Endodermal cell (in vitro differentiated cells): ENCODE measurements around the gene NFIX. TPM values are rescaled to one million over a fixed set of nuclear protein-coding genes. Genes with fewer than 3 reads are reported as not detected.

Experiments
- DNase-seq: peaks from one replicate; pipeline ENCODE4 v3.0.0-alpha.2; 2017
- H3K27ac ChIP-seq: 2 replicates; pipeline ENCODE4 v1.5.1; 2013; ENCODE audit warnings: mild to moderate bottlenecking, low read depth, low read length, moderate library complexity
- H3K27me3 ChIP-seq: 2 replicates; pipeline ENCODE4 v1.6.1; 2013; ENCODE audit warnings: mild to moderate bottlenecking, low read length, moderate library complexity; ENCODE audit not compliant: insufficient read depth, control insufficient read depth, poor library complexity, severe bottlenecking
- H3K36me3 ChIP-seq: 2 replicates; pipeline ENCODE4 v1.7.0; 2013; ENCODE audit warnings: mild to moderate bottlenecking, low read length, moderate library complexity; ENCODE audit not compliant: control insufficient read depth, insufficient read depth
- H3K4me1 ChIP-seq: one replicate; pipeline ENCODE4 v1.7.0; 2013; ENCODE audit warnings: low read length; ENCODE audit not compliant: control insufficient read depth, insufficient read depth
- H3K4me3 ChIP-seq: 2 replicates; pipeline ENCODE4 v1.5.1; 2013; ENCODE audit warnings: mild to moderate bottlenecking, low read length, moderate library complexity
- H3K9ac ChIP-seq: 2 replicates; pipeline ENCODE4 v1.6.1; 2013; ENCODE audit warnings: mild to moderate bottlenecking, low read length, moderate library complexity; ENCODE audit not compliant: poor library complexity, severe bottlenecking; ENCODE audit errors: extremely low read depth
- H3K9me3 ChIP-seq: 2 replicates; pipeline ENCODE4 v1.6.1; 2013; ENCODE audit warnings: mild to moderate bottlenecking, low read length, moderate library complexity; ENCODE audit not compliant: control insufficient read depth
- H3K27ac Mint-ChIP-seq: 2 replicates; pipeline ENCODE4 v1.8.0; 2020; ENCODE audit warnings: mixed read lengths
- H3K27me3 Mint-ChIP-seq: 2 replicates; pipeline ENCODE4 v1.8.0; 2021; ENCODE audit warnings: mild to moderate bottlenecking, mixed read lengths; ENCODE audit not compliant: insufficient read depth
- H3K36me3 Mint-ChIP-seq: 2 replicates; pipeline ENCODE4 v1.8.0; 2020; ENCODE audit warnings: low read depth, mixed read lengths
- H3K4me1 Mint-ChIP-seq: 2 replicates; pipeline ENCODE4 v1.8.0; 2020; ENCODE audit warnings: mixed read lengths
- H3K4me3 Mint-ChIP-seq: 2 replicates; pipeline ENCODE4 v1.8.0; 2020; ENCODE audit warnings: mild to moderate bottlenecking, moderate library complexity, mixed read lengths
- H3K9me3 Mint-ChIP-seq: 2 replicates; pipeline ENCODE4 v1.8.0; 2020; ENCODE audit warnings: mild to moderate bottlenecking, mixed read lengths
- CTCF ChIP-seq: fragments of 200-600 bp; sonication (generic); conservative IDR thresholded peaks from 2 replicates; pipeline ENCODE4 v1.5.0; 2021; ENCODE audit warnings: antibody characterized with exemption, mild to moderate bottlenecking
- WGBS, 2 experiments: methylation state at CpG; one replicate each; pipeline versions ENCODE4 v1.1.5 to v1.1.7; 2013; ENCODE audit warnings: missing lambda C conversion rate in 2 of 2, mixed read lengths in 1 of 2; ENCODE audit not compliant: insufficient coverage in 1 of 2, insufficient read length in 1 of 2; 5-methylcytosine and 5-hydroxymethylcytosine counted together
- total RNA-seq, 2 donors: library from RNA; stranded (reverse); fragmentation: NEBNext Ultra II Directional in 1 of 2; extraction: Animal tissue kit (Norgen Biotek cat#: 25700) in 1 of 2; gene quantifications; 2 replicates in 1 of 2; 3 replicates in 1 of 2; pipeline ENCODE4 v1.2.1, GENCODE V29; 2021

NFIX gene
- total RNA-seq, 2 donors from 2014 or later, result 0.22 to 0.40 TPM

- peak; percentile 74 for DNase-seq
- Mint-ChIP-seq H3K27me3 (peaks cover 100% of the 10 kb centered on the region), H3K9me3 (peaks cover 6% of the 10 kb centered on the region), H3K4me3 (peak overlapping the region; percentile 22), H3K36me3 (no peaks in the 10 kb centered on the region), H3K4me1 (peaks cover 31% of the 10 kb centered on the region), H3K27ac (no peak overlapping the region)
- no peak overlapping the region for H3K4me3 ChIP-seq
- H3K27me3 ChIP-seq, result peaks cover 100% of the 10 kb centered on the region
- 1 to 2% methylated on average over 23 to 51 of the region's 52 CpGs for WGBS, 2 experiments
- TF ChIP-seq CTCF, result no peak
- H3K36me3 ChIP-seq, result no peaks in the 10 kb centered on the region
- H3K9ac ChIP-seq, result no peak overlapping the region
- H3K27ac ChIP-seq, result no peak overlapping the region
- H3K9me3 ChIP-seq, result no peaks in the 10 kb centered on the region
- peaks cover 8% of the 10 kb centered on the region for H3K4me1 ChIP-seq
Observed at GRCh38 chr19:13012690-13013608, 17.7 kb downstream of the NFIX start.

GRCh38 chr19:13013649-13014048 is 18.4 kb downstream of the NFIX start:
- Mint-ChIP-seq H3K9me3 (peaks cover 6% of the 10 kb centered on the region), H3K27me3 (peaks cover 100% of the 10 kb centered on the region), H3K4me1 (peaks cover 36% of the 10 kb centered on the region), H3K4me3 (no peak overlapping the region), H3K27ac (no peak overlapping the region), H3K36me3 (no peaks in the 10 kb centered on the region)
- TF ChIP-seq CTCF, result no peak
- H3K4me3 ChIP-seq, result peak overlapping the region; percentile 38
- H3K4me1 ChIP-seq, result peaks cover 11% of the 10 kb centered on the region
- peaks cover 100% of the 10 kb centered on the region for H3K27me3 ChIP-seq
- no peak for DNase-seq
- H3K36me3 ChIP-seq, result no peaks in the 10 kb centered on the region
- H3K27ac ChIP-seq, result no peak overlapping the region
- no peaks in the 10 kb centered on the region for H3K9me3 ChIP-seq
- whole genome bisulfite sequencing, 2 experiments, result 0 to 2% methylated on average over 3 to 20 of the region's 20 CpGs
- no peak overlapping the region for H3K9ac ChIP-seq

GRCh38 chr19:13014101-13014920 is 19.0 kb downstream of the NFIX start:
- Histone ChIP-seq H3K9ac (no peak overlapping the region), H3K36me3 (no peaks in the 10 kb centered on the region), H3K4me1 (peaks cover 11% of the 10 kb centered on the region), H3K27me3 (peaks cover 100% of the 10 kb centered on the region), H3K9me3 (no peaks in the 10 kb centered on the region), H3K4me3 (peak overlapping the region; percentile 38), H3K27ac (no peak overlapping the region)
- H3K27ac Mint-ChIP-seq, result no peak overlapping the region
- H3K4me3 Mint-ChIP-seq, result no peak overlapping the region
- TF ChIP-seq CTCF, result no peak
- H3K9me3 Mint-ChIP-seq, result peaks cover 6% of the 10 kb centered on the region
- WGBS, 2 experiments, result 5 to 7% methylated on average over 11 to 34 of the region's 35 CpGs
- no peaks in the 10 kb centered on the region for H3K36me3 Mint-ChIP-seq
- H3K27me3 Mint-ChIP-seq, result peaks cover 100% of the 10 kb centered on the region
- peaks cover 36% of the 10 kb centered on the region for H3K4me1 Mint-ChIP-seq
- DNase-seq, result peak; percentile 77
